Neutrophil (primary cell): Measurements from ENCODE around the gene NAT14.
"Not testable (repeated sequence)": the region's sequence is repeated elsewhere in the genome, so short reads cannot be mapped to it uniquely, and the experiment has no call there.

Experiments used
- H3K27ac ChIP-seq: fragments of 200-600 bp; sonication (generic); 2 replicates; pipeline ENCODE4 v1.5.1; 2016; ENCODE audit warnings: mild to moderate bottlenecking, moderate library complexity
- H3K27me3 ChIP-seq: fragments of 200-600 bp; sonication (generic); 2 replicates; pipeline ENCODE4 v1.6.0; 2016; ENCODE audit warnings: mild to moderate bottlenecking
- H3K36me3 ChIP-seq: fragments of 200-600 bp; sonication (generic); 2 replicates; pipeline ENCODE4 v1.5.1; 2017
- H3K4me1 ChIP-seq, 2 experiments: fragments of 200-600 bp in 1 of 2; sonication (generic) in 1 of 2; 1 replicate in 1 of 2; 2 replicates in 1 of 2; pipeline versions ENCODE4 v1.5.1 to v1.6.1; 2013 to 2016; ENCODE audit warnings: low read depth in 1 of 2, low read length in 1 of 2, mild to moderate bottlenecking in 1 of 2, moderate library complexity in 1 of 2; ENCODE audit not compliant: control insufficient read depth in 1 of 2, insufficient read depth in 1 of 2
- H3K4me3 ChIP-seq, 2 experiments: fragments of 200-600 bp in 1 of 2; sonication (generic) in 1 of 2; 1 replicate in 1 of 2; 2 replicates in 1 of 2; pipeline ENCODE4 v1.5.1; 2013 to 2016; ENCODE audit warnings: low read depth in 1 of 2, low read length in 1 of 2, mild to moderate bottlenecking in 1 of 2, moderate library complexity in 1 of 2
- H3K9me3 ChIP-seq: fragments of 200-600 bp; sonication (generic); 2 replicates; pipeline ENCODE4 v1.5.1; 2016
- TF ChIP-seq, protein P1 (sequence below): fragments of 200-600 bp; sonication (generic); IDR thresholded peaks from 2 replicates; pipeline ENCODE4 v1.5.1; 2016; ENCODE audit warnings: antibody characterized with exemption

Gene NAT14

DNA sequence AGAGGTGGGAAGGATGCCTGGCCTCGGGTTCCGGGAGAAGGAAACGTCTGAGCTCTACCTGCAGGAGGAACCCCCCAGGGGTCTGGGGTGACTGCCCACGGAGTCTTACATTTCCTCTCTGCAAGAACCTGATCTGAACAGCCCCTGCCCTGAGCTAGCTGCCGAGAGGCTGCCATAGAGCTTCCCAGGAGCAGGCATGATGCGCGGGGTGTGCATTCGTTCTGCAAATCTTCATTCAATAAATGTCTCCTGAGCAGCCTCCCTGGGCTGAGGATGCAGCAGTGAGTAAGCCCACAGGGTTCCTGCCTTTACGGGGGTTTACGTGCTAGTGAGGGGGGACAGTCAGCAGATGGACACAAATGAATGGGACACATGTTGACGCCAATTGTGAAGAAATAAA is 40.3 kb upstream of the NAT14 start:
- Histone ChIP-seq H3K9me3 (no peaks in the 10 kb centered on the region), H3K4me1 (no peaks in the 10 kb centered on the region), H3K36me3 (no peaks in the 10 kb centered on the region), H3K27me3 (peaks cover 96% of the 10 kb centered on the region), H3K4me3 (no peak overlapping the region), H3K27ac (no peak overlapping the region)
- TF ChIP-seq, protein P1, sequence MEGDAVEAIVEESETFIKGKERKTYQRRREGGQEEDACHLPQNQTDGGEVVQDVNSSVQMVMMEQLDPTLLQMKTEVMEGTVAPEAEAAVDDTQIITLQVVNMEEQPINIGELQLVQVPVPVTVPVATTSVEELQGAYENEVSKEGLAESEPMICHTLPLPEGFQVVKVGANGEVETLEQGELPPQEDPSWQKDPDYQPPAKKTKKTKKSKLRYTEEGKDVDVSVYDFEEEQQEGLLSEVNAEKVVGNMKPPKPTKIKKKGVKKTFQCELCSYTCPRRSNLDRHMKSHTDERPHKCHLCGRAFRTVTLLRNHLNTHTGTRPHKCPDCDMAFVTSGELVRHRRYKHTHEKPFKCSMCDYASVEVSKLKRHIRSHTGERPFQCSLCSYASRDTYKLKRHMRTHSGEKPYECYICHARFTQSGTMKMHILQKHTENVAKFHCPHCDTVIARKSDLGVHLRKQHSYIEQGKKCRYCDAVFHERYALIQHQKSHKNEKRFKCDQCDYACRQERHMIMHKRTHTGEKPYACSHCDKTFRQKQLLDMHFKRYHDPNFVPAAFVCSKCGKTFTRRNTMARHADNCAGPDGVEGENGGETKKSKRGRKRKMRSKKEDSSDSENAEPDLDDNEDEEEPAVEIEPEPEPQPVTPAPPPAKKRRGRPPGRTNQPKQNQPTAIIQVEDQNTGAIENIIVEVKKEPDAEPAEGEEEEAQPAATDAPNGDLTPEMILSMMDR, result no peak

DNA sequence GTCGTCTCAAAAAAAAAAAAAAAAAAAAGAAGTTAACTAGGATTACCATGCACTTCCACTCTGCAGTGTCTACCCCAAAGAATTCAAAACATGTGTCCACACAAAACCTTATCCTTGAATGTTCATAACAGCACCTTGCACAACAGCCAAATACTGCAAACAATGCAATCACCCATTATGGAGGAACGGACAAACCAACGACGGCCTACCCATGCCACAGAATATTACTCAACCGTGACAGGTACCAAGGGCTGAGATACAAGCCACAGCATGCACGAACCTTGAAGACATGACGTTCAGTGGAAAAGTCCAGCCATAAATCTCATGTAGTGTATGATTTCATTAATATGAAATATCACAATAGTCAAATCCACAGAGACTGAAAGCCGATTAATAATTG is 38.9 kb upstream of the NAT14 start:
- TF ChIP-seq, protein P1, result no peak
- H3K27me3 ChIP-seq, result peaks cover 94% of the 10 kb centered on the region

DNA sequence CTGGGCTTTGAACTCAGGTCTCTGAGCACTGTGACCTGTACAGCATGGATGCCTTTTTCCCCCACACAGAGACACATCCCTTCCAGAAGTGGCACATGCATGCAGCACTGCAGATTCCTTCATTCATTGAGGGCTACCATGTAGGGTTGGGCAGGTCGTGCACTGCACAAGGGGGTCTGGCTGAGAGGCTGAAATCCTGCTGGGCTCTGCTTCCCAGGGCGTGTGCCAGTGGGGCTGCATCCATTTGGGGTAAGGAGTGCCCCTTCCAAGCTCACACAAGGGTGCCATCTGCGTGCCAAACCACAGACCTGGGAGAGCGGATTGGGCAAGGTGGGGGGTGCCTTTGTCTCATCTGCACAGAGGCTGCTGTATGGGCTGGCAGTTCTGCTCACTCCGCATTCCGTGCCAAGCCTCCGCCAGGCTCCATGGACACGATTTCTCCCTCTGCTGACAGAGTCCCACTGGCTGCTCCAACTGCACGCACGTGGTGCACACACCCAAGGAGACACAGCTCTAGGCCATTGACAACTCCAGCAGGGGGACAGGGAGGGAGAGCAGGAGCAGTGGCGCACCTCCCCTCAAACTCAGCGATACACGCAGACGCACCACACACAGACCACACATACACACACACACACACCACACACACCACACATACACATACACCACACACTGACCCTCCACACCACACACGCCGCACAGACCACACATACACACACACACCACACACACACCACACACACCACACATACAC is 37.4 kb upstream of the NAT14 start:
- H3K4me3 ChIP-seq, result no peak overlapping the region
- no peaks in the 10 kb centered on the region for H3K9me3 ChIP-seq
- H3K27me3 ChIP-seq, result peaks cover 94% of the 10 kb centered on the region
- H3K27ac ChIP-seq, result no peak overlapping the region
- H3K4me1 ChIP-seq, result no peaks in the 10 kb centered on the region
- H3K36me3 ChIP-seq, result no peaks in the 10 kb centered on the region
- TF ChIP-seq, protein P1, result no peak

More for the DNA sequence above, 38.9 kb upstream of the NAT14 start:
- no peak overlapping the region for H3K27ac ChIP-seq
- H3K4me3 ChIP-seq, result no peak overlapping the region
- H3K9me3 ChIP-seq, result no peaks in the 10 kb centered on the region
- no peaks in the 10 kb centered on the region for H3K36me3 ChIP-seq
- no peaks in the 10 kb centered on the region for H3K4me1 ChIP-seq

- not testable (repeated sequence) for H3K36me3 ChIP-seq, H3K27ac ChIP-seq, H3K4me3 ChIP-seq, H3K9me3 ChIP-seq, H3K4me1 ChIP-seq
- H3K27me3 ChIP-seq, result peaks cover 94% of the 10 kb centered on the region
These were observed 36.9 kb upstream of the NAT14 start for GRCh38 chr19:55448175-55448490.

- Histone ChIP-seq H3K4me3 (no peak overlapping the region), H3K36me3 (no peaks in the 10 kb centered on the region), H3K27me3 (peaks cover 93% of the 10 kb centered on the region), H3K9me3 (no peaks in the 10 kb centered on the region), H3K27ac (no peak overlapping the region), H3K4me1 (no peaks in the 10 kb centered on the region)
- TF ChIP-seq, protein P1, result no peak
These were observed 35.5 kb upstream of the NAT14 start for GRCh38 chr19:55449469-55449868.

GRCh38 chr19:55451163-55451964 is 33.6 kb upstream of the NAT14 start:
- Histone ChIP-seq H3K27ac (no peak overlapping the region), H3K4me1 (no peaks in the 10 kb centered on the region), H3K27me3 (peaks cover 75% of the 10 kb centered on the region), H3K9me3 (no peaks in the 10 kb centered on the region), H3K36me3 (no peaks in the 10 kb centered on the region), H3K4me3 (no peak overlapping the region)
- TF ChIP-seq, protein P1, result no peak
